H1 (cell line): Measurements from ENCODE around the gene SPANXN4. TPM values are rescaled to one million over a fixed set of nuclear protein-coding genes. Genes with fewer than 3 reads are reported as not detected.

Experiments
- CTCF ChIA-PET: fragments of 300-600 bp; sonication (Branson Sonifier 250); formaldehyde crosslinking; loops from one replicate; lab custom pipeline; 2021; ENCODE audit not compliant: partially characterized antibody; lab: Charles Lee
- POLR2A ChIA-PET: fragments of 300-600 bp; sonication (Branson Sonifier 250); formaldehyde crosslinking; loops from one replicate; lab custom pipeline; 2021; ENCODE audit warnings: inconsistent platforms; ENCODE audit not compliant: partially characterized antibody; lab: Charles Lee
- DNase-seq, 2 experiments: peaks; one replicate each; pipeline versions ENCODE4 v3.0.0 to v3.0.0-alpha.2; 2010 to 2022; ENCODE audit warnings: low spot score in 2 of 2, low read depth in 1 of 2, mixed read lengths in 1 of 2
- FAIRE-seq: peaks from 2 replicates; lab custom pipeline; 2011; peaks lifted over from hg19 to GRCh38; lab: Jason Lieb, UNC
- H2AFZ ChIP-seq: 2 replicates; pipeline ENCODE4 v1.8.1; 2012; ENCODE audit warnings: low read length, inconsistent platforms
- H2AK5ac ChIP-seq: 2 replicates; pipeline ENCODE4 v1.6.1; 2013; ENCODE audit warnings: low read depth, low read length
- H2BK120ac ChIP-seq: replicated peaks from 2 replicates; pipeline ENCODE3; 2013; ENCODE audit warnings: low read depth, low read length, inconsistent platforms
- H2BK12ac ChIP-seq: 2 replicates; pipeline ENCODE4 v1.6.1; 2013; ENCODE audit warnings: low read depth, low read length
- H2BK15ac ChIP-seq: 2 replicates; pipeline ENCODE4 v1.6.1; 2013; ENCODE audit warnings: low read length
- H2BK20ac ChIP-seq: 2 replicates; pipeline ENCODE4 v1.6.1; 2013; ENCODE audit warnings: low read length
- H2BK5ac ChIP-seq: 2 replicates; pipeline ENCODE4 v1.6.1; 2013; ENCODE audit warnings: low read depth, low read length
- H3K14ac ChIP-seq: 2 replicates; pipeline ENCODE4 v1.6.1; 2013; ENCODE audit warnings: inconsistent platforms; ENCODE audit not compliant: insufficient read length
- H3K18ac ChIP-seq: 2 replicates; pipeline ENCODE4 v1.6.1; 2013; ENCODE audit warnings: low read length; ENCODE audit errors: extremely low read depth
- H3K23ac ChIP-seq: 2 replicates; pipeline ENCODE4 v1.6.1; 2013; ENCODE audit warnings: inconsistent platforms; ENCODE audit not compliant: insufficient read length
- H3K23me2 ChIP-seq: 2 replicates; pipeline ENCODE4 v1.6.1; 2013; ENCODE audit warnings: low read depth, low read length
- H3K27ac ChIP-seq: 2 replicates; pipeline ENCODE4 v1.6.1; 2011; ENCODE audit warnings: low read depth, low read length, inconsistent platforms
- H3K27me3 ChIP-seq, 4 experiments: replicated peaks in 1 of 4; 1 replicate in 1 of 4; 2 replicates in 3 of 4; pipeline versions ENCODE4 v1.6.1 to v1.8.1; 2011 to 2013; ENCODE audit warnings: low read length in 3 of 4, mild to moderate bottlenecking in 3 of 4, inconsistent platforms in 2 of 4, mixed read lengths in 2 of 4, moderate library complexity in 1 of 4; ENCODE audit not compliant: control insufficient read depth in 3 of 4, insufficient read depth in 3 of 4; ENCODE audit errors: extremely low read depth in 1 of 4
- H3K36me3 ChIP-seq, 4 experiments: 2 replicates each; pipeline versions ENCODE4 v1.6.1 to v1.8.1; 2011 to 2013; ENCODE audit warnings: mild to moderate bottlenecking in 4 of 4, low read length in 3 of 4, moderate library complexity in 2 of 4, control low read depth in 1 of 4, inconsistent platforms in 1 of 4; ENCODE audit not compliant: insufficient read depth in 4 of 4, control insufficient read depth in 2 of 4
- H3K4ac ChIP-seq: replicated peaks from 2 replicates; pipeline ENCODE3; 2013; ENCODE audit warnings: low read length, low read depth, mixed read lengths, inconsistent platforms; ENCODE audit not compliant: insufficient read length
- H3K4me1 ChIP-seq, 4 experiments: replicated peaks in 1 of 4; 1 replicate in 1 of 4; 2 replicates in 3 of 4; pipeline versions ENCODE4 v1.6.1 to v1.8.1; 2011 to 2013; ENCODE audit warnings: low read length in 3 of 4, inconsistent platforms in 2 of 4, mixed read lengths in 1 of 4; ENCODE audit not compliant: insufficient read depth in 4 of 4, control insufficient read depth in 3 of 4
- H3K4me2 ChIP-seq, 2 experiments: 2 replicates each; pipeline versions ENCODE4 v1.6.1 to v1.8.1; 2011 to 2013; ENCODE audit warnings: low read depth in 2 of 2, low read length in 2 of 2, control low read depth in 1 of 2, inconsistent platforms in 1 of 2, mild to moderate bottlenecking in 1 of 2; ENCODE audit not compliant: insufficient read depth in 1 of 2
- H3K4me3 ChIP-seq, 4 experiments: fragments of 200-600, 300-600 bp in 1 of 4; sonication (generic), shearing (Covaris generic), sonication (Bioruptor Twin) in 1 of 4; 2 replicates each; pipeline versions ENCODE4 v1.5.1 to v1.8.1; 2011 to 2016; ENCODE audit warnings: low read length in 4 of 4, low read depth in 3 of 4, control low read depth in 2 of 4, inconsistent platforms in 2 of 4, mild to moderate bottlenecking in 2 of 4, mixed read lengths in 1 of 4, moderate library complexity in 1 of 4; ENCODE audit not compliant: insufficient read depth in 2 of 4; ENCODE audit errors: extremely low read depth in 1 of 4
- H3K56ac ChIP-seq: replicated peaks from 2 replicates; pipeline ENCODE3; 2013; ENCODE audit warnings: low read depth, mild to moderate bottlenecking, mixed read lengths, low read length, inconsistent platforms; ENCODE audit not compliant: insufficient read length
- H3K79me1 ChIP-seq: 2 replicates; pipeline ENCODE4 v1.6.1; 2013; ENCODE audit warnings: low read depth, low read length, control low read depth
- H3K79me2 ChIP-seq, 2 experiments: 2 replicates each; pipeline versions ENCODE4 v1.6.1 to v1.8.1; 2012 to 2013; ENCODE audit warnings: low read length in 2 of 2, mild to moderate bottlenecking in 2 of 2, inconsistent platforms in 1 of 2; ENCODE audit not compliant: insufficient read depth in 2 of 2, control insufficient read depth in 1 of 2
- H3K9ac ChIP-seq, 4 experiments: replicated peaks in 1 of 4; 1 replicate in 1 of 4; 2 replicates in 3 of 4; pipeline versions ENCODE4 v1.6.1 to v1.8.1; 2011 to 2013; ENCODE audit warnings: low read depth in 3 of 4, low read length in 3 of 4, control low read depth in 2 of 4, mild to moderate bottlenecking in 2 of 4, moderate library complexity in 2 of 4, inconsistent platforms in 1 of 4; ENCODE audit errors: extremely low read depth in 1 of 4
- H3K9me3 ChIP-seq, 2 experiments: 2 replicates each; pipeline versions ENCODE4 v1.6.1 to v1.8.1; 2012 to 2013; ENCODE audit warnings: mild to moderate bottlenecking in 2 of 2, moderate library complexity in 2 of 2, control low read depth in 1 of 2, inconsistent platforms in 1 of 2, low read depth in 1 of 2, low read length in 1 of 2, mixed read lengths in 1 of 2; ENCODE audit not compliant: insufficient read depth in 2 of 2
- H4K20me1 ChIP-seq, 2 experiments: replicated peaks in 1 of 2; 2 replicates each; pipeline versions ENCODE3 to v1.8.1; 2011 to 2013; ENCODE audit warnings: inconsistent platforms in 2 of 2, low read length in 2 of 2, mild to moderate bottlenecking in 1 of 2; ENCODE audit not compliant: insufficient read depth in 2 of 2, control insufficient read depth in 1 of 2
- H4K5ac ChIP-seq: 2 replicates; pipeline ENCODE4 v1.6.1; 2013; ENCODE audit warnings: low read length, low read depth, mixed read lengths, inconsistent platforms; ENCODE audit not compliant: insufficient read length
- H4K8ac ChIP-seq: 2 replicates; pipeline ENCODE4 v1.8.0; 2013; ENCODE audit warnings: mild to moderate bottlenecking, moderate library complexity, low read length, inconsistent platforms; ENCODE audit not compliant: insufficient read depth; ENCODE audit errors: extremely low read depth
- H4K91ac ChIP-seq: replicated peaks from 2 replicates; pipeline ENCODE3; 2013; ENCODE audit warnings: low read length, mixed read lengths, inconsistent platforms; ENCODE audit not compliant: insufficient read length
- WGBS, 2 experiments: shearing (Covaris generic) in 1 of 2; methylation state at CpG; one replicate each; pipeline versions ENCODE4 v1.1.6 to v1.1.7; 2013 to 2015; ENCODE audit warnings: low lambda C conversion rate in 2 of 2, mixed read lengths in 2 of 2, inconsistent platforms in 1 of 2, low coverage in 1 of 2, missing lambda C conversion rate in 1 of 2; ENCODE audit not compliant: insufficient replicate concordance in 2 of 2, insufficient coverage in 1 of 2, insufficient read length in 1 of 2; ENCODE audit errors: extremely low coverage in 1 of 2, missing lambda C conversion rate in 1 of 2; 5-methylcytosine and 5-hydroxymethylcytosine counted together
- polyA plus RNA-seq, 7 experiments: library from polyadenylated mRNA; depleted of rRNA in 3 of 7; stranded (reverse) in 5 of 7; unstranded in 2 of 7; fragments of >200 nt in 5 of 7; fragments of 200-250 nt in 2 of 7; gene quantifications; 1 replicate in 5 of 7; 2 replicates in 1 of 7; 4 replicates in 1 of 7; pipeline versions ENCODE4 v1.2.1 to v1.2.3, GENCODE V29; 2011 to 2013; ENCODE audit warnings: missing spikeins in 2 of 7, mixed read lengths in 2 of 7
- total RNA-seq: library from RNA; stranded (reverse); fragmentation: NEBNext Ultra II Directional; extraction: Animal tissue kit (Norgen Biotek cat#: 25700); gene quantifications from 2 replicates; pipeline ENCODE4 v1.2.1, GENCODE V29; 2021

The SPANXN4 gene
- total and polyA plus RNA-seq, 2 of the 8 experiments (the other 6 are each of a cell fraction or from before 2014, with no cell fraction given) = not detected

DNA sequence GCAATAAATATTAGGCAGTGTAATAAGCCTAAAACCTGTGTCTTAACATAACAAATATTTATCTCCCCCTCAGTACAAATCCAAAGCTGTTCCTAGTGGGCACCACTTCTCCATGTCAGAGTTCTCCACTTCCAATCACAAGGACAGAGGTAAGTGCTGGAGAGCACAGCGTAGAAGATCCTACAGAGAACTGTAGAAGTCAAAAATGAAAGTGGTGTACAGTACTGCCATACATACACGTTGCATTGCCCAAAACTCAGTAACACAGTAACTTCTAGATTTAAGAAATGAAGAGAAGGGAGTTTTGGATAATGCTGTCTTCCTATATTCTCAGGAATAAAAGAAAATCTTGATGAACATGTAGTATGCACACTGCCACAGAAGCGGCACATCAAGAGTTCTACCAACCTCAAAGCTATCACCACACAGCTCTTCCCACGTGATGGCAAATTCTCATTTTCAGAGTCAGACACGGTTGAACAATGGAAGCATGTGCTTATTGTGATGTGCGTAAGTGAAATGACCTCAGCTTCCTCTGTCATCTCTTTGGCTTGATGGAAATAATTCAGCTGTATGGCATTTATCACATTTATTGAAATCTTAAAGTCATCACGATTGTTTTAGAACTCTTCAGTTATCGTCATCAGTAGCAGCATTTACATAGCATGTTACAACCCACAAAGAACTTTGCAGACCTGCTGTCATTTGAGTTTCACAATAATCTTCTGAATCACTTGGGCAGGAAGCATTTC is 27.1 kb upstream of the SPANXN4 start:
- no peaks in the 10 kb centered on the region for H3K23me2 ChIP-seq
- H2BK20ac ChIP-seq = no peak overlapping the region
- CTCF ChIA-PET = no interaction called here
- no peak overlapping the region for H4K5ac ChIP-seq
- no peaks in the 10 kb centered on the region for H3K27me3 ChIP-seq
- no peak overlapping the region for H4K91ac ChIP-seq
- POLR2A ChIA-PET = no interaction called here
- DNase-seq (no peak), FAIRE-seq (no peak)
- no peak overlapping the region for H3K23ac ChIP-seq
- no peak overlapping the region for H3K4me2 ChIP-seq
- H3K9me3 ChIP-seq = no peaks in the 10 kb centered on the region
- no peaks in the 10 kb centered on the region for H4K20me1 ChIP-seq
- H2AK5ac ChIP-seq = no peak overlapping the region
- no peaks in the 10 kb centered on the region for H3K79me2 ChIP-seq
- no peak overlapping the region for H2BK15ac ChIP-seq
- no peak overlapping the region for H2BK5ac ChIP-seq
- H3K79me1 ChIP-seq = no peaks in the 10 kb centered on the region
- no peak overlapping the region for H3K14ac ChIP-seq
- no peak overlapping the region for H3K56ac ChIP-seq
- H3K4me3 ChIP-seq = no peak overlapping the region
- H3K4ac ChIP-seq = no peak overlapping the region
- H2AFZ ChIP-seq = no peak overlapping the region
- H4K8ac ChIP-seq = no peak overlapping the region
- H3K4me1 ChIP-seq = no peaks in the 10 kb centered on the region
- H2BK12ac ChIP-seq = no peak overlapping the region
- 93% methylated on average over 8 of the region's 8 CpGs; no CpG with 5 or more reads in 1 of the 2 experiments for WGBS, 2 experiments
- H3K36me3 ChIP-seq = no peaks in the 10 kb centered on the region
- H3K18ac ChIP-seq = no peak overlapping the region
- H3K27ac ChIP-seq = no peak overlapping the region
- H3K9ac ChIP-seq = no peak overlapping the region
- H2BK120ac ChIP-seq = no peak overlapping the region
